HG03378 (cell line): Measurements from ENCODE around the gene RABGAP1L.
"Not testable (repeated sequence)": the region's sequence is repeated elsewhere in the genome, so short reads cannot be mapped to it uniquely, and the experiment has no call there.

Source experiments
- ATAC-seq: cut with Tn5 transposase; IDR thresholded peaks from one replicate; pipeline ENCODE4 v1.9.1; 2021; ENCODE audit warnings: mild to moderate bottlenecking, moderate library complexity; ENCODE audit not compliant: unreplicated experiment

The RABGAP1L gene

DNA sequence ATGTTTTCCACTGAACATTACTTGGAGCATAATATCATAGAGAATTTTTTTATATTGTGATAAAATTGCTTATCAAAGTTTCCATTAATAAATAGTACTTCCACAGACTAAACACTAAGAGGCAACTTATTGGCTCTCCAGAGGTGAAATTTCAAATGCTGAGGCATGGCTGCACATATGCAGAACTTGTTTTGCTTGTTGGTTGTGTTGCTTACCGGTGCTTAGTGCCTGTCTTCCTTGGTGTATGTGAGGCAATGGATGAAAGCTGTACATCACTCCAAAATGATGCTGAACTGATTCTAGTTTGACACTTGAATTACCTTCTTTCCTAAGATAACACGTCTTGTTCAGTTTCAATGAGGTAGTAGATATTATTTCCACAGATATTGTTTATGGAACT lies 258.6 kb downstream of the RABGAP1L start:
- no peak for ATAC-seq

DNA sequence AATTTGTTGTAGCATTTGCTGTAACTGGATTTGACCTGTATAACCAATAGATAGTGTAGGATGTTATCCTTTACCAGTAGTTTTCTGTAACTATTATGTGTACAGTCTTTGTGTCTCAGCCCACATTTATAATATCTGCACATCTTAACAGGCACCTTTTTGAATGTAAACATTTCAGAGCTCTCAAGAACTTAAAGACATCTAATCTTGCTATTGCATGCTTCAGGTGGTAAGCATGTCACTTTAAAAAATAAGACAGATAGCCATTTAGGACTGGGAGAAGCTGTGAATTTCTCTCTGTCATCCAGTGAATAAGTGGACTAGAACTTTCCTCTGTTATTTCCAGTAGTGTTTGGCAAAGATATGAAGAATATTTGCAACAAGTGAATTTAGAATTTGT lies 265.8 kb downstream of the RABGAP1L start:
- ATAC-seq: no peak

DNA sequence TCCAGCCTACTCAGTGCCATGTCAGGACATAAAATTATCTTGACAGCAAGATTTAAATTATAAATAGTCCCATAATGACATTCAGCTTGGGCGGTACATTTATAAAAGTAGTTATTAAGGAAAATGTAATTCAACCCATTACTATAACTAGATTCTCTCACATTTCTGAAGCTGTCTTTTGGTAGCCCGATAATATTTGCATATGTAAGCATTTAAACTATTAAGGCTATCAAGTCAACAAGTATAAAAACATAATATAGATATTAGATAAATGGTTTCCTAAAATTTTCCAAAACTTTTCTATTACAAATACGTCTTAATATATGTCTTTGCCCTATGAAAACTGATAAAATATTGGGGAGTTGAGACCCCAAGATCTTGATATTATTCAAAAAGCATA lies 266.8 kb downstream of the RABGAP1L start:
- no peak for ATAC-seq

DNA sequence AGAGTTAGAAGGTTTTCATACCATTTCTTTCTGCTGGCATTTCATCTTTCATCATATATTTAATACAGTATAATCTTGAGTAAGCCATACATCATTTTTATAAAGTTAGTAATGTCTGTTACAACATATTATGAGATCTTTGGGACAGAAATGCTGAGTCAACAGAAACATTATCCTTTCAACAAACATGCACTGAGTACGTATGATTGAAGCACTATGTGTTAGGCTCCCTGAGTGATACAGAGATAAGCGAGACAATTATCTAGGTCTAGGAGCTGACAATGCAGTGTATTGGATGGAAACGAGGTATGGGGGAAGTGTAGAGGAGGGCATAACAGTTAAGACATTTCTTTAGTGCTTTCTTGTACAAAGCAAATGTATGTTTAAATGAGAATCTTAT lies 268.7 kb downstream of the RABGAP1L start:
- ATAC-seq: no peak

DNA sequence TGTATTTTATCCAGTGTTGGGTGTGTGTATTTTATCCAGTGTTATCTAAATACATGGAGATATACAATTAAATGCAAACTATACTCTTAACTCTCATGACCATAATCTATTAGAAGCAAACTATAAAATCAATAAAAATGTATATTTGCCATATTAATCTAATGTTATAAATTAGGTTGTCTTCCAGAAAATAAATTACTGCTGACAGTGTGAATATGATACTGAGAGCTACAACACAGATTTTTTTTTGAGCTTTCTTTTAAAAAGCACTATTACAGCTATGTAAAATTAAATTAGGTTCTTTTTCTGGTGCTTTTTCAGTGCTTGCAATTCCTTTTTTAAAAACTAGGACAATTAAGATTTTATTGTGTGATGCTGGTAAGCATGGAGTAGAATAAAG lies 269.4 kb downstream of the RABGAP1L start:
- ATAC-seq: no peak

DNA sequence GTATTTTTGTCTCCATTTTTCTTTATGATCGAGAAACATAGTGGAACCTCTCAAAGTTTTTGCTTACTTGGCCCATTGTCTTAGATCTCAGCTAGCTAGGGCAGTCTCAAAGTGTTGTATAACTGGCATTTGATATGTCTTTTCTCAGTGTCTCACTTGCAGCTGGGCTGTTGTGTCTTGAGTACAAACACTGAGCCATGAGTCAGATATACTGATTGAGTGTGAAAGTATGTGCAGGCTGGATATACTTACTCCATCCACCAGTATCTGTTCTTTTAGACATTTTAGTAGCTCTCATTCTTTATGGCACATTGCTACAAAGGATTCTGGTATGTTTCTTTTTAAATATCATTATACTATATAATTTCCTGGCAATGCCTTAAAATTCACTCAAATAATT lies 274.1 kb downstream of the RABGAP1L start:
- ATAC-seq: no peak

DNA sequence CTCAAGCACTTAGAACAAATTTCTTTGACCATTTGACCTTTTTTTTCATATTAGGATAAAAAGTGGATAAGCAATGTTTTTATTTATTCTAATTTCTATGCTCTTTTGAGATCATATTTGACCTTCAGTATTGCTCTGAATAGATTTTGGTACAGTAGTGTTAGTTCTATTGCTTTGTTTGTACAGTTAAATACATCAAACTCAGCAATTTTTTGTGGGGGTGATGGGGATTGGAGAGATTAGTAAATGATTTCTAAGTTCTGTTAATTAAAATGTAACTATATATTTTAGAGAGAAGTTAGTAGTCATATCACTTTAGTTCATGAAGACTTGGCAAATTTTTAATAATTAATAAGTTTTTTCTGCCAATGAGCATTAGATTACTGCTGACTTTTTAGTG lies 286.0 kb downstream of the RABGAP1L start:
- no peak for ATAC-seq

DNA sequence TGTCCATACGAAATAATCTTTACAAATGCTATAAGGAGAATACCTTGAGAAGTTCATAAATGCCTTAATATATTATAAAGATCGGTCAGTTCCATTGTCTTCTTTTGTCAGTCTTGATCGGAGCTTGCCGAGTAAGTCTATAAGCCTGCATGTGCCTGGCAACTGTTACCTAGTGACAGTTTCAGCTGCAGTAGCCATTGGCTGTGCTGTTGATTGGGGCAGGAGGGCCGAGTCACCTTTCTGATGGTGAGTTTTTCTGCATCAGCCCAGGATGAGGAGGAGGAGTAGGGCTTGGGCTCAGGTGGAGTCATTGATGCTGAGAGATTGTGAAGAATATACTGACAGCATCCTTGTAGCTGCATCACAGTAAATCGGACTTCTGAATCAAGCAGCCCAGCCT lies 286.5 kb downstream of the RABGAP1L start:
- ATAC-seq: no peak

DNA sequence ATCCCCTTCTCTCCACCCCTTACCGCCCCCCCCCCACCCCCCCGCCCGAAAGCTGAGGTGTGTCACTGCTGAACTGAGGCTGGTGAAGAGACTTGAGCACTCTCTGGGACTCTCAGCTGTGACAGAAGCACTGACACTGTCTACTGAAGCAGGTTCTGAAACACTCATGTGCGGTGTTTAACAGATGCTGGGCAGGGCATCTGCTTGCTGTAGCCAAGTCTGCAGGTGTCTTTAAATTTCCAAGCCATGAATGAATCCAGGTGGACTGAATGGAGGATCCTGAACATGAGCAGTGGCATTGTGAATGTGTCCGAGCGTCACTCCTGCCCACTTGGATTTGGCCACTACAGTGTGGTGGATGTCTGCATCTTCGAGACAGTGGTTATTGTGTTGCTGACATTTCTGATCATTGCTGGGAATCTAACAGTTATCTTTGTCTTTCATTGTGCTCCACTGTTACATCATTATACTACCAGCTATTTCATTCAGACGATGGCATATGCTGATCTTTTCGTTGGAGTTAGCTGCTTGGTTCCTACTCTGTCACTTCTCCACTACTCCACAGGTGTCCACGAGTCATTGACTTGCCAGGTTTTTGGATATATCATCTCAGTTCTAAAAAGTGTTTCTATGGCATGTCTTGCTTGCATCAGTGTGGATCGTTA lies 288.7 kb downstream of the RABGAP1L start, which contains the start of gene GPR52:
Gene GPR52 (plus strand): TSS at position 99 of the 665 bp plus-strand sequence. CDS start 148 bp downstream, at position 247.
- no peak for ATAC-seq

DNA sequence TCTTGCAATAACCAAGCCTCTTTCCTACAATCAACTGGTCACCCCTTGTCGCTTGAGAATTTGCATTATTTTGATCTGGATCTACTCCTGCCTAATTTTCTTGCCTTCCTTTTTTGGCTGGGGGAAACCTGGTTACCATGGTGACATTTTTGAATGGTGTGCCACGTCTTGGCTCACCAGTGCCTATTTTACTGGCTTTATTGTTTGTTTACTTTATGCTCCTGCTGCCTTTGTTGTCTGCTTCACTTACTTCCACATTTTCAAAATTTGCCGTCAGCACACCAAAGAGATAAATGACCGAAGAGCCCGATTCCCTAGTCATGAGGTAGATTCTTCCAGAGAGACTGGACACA lies 289.2 kb downstream of the RABGAP1L start:
- ATAC-seq: no peak

DNA sequence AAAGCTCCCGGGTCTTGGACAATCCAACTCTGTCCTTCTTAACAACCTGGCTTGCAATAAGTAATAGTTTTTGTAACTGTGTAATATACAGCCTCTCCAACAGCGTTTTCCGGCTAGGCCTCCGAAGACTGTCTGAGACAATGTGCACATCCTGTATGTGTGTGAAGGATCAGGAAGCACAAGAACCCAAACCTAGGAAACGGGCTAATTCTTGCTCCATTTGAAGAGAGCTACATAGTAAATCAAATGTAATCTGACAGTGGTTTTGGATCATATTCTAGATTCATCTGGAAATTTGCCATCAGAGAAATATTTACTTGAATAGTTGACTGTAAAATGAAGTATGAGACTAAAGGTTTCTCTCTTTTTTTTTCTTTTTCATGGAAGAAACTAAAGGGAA lies 289.7 kb downstream of the RABGAP1L start:
- no peak for ATAC-seq

DNA sequence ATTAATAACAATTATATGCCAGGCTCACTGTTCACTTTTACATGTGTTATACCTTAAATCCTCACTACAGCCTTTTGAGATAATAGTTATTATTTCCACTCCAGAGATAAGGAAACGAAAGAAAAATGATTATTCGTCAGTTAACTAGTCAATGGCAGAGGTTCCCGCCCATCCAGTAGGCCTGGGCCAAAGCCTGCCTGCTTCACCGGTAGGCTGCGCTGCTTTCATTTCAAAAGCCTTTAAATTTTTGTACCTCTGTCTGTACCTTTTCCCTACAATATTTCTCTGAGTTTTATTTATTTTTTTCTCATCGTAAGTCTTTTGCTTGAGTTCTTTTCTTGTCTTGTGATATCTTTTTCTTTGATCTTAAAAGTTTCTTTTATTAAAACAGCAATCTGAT lies 292.1 kb downstream of the RABGAP1L start:
- no peak for ATAC-seq

DNA sequence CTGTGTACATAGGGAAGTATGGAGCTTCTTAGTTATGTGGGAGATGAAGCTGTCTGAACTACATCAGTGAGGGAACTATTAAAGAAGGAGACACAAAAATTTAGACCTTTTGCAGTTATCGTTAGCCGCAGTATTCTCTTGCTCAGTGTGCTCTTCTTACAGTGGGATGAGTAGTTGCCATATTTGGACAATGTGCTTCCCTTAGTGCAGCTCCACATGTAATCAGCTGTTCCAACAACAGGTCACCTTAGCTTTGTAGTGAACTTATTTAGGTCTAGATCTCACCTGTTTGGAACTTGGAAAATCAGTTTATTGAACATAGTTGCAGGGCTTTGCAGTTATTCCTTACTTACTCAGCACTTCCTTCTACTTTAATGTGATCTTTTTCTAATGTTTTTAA lies 306.5 kb downstream of the RABGAP1L start:
- no peak for ATAC-seq

DNA sequence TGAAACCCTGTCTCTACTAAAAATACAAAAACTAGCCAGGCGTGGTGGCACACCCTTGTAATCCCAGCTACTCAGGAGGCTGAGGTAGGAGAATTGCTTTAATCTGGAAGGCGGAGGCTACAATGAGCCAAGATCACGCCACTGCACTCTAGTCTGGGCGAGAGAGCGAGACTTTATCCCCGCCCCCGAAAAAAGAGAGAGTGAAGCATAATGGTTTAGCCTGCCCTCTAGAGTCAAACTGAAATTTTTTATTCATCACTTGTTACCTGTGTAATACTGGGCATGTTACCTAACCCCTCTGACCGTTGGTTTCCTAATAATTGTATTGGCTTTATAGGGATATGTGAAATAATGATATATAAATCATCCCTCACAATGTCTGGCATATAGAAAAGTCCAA lies 307.3 kb downstream of the RABGAP1L start:
- ATAC-seq: no peak

DNA sequence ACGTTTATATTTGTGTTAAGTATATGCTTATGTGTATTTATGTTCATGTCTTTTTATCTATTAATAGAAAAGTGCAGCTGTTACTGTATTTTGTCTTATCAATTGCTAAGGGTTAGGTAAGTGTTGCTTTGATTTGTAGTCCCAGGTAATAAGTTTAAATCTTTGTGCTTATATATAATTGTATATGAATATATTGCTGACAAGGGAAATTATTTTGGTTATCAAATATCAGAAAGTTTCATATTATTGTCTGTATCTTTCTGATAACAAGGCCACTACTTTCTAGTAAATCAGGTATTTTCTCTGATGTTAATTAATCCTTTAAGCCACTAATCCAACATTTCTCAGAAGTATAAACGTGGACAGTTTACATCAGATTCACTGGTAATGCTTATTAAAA lies 309.7 kb downstream of the RABGAP1L start:
- ATAC-seq: no peak

DNA sequence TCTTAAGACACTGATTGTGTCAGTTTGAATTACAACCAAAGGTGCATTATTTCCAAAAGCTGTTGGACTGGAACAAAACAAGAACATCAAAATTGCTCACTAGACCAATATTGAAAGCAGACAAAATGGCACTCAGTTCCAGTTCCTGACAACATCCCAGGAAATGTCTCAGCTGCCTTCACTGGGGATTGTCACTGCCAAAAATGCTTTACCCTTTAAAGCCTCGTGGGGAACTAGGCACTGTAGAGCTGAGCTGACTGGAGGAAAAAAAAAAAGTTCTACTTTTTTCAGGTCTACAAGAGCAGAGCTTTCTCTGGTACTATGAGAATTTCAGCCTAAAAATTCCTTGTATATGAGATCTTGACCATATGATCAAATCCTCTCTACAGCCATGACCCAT lies 310.4 kb downstream of the RABGAP1L start:
- no peak for ATAC-seq

DNA sequence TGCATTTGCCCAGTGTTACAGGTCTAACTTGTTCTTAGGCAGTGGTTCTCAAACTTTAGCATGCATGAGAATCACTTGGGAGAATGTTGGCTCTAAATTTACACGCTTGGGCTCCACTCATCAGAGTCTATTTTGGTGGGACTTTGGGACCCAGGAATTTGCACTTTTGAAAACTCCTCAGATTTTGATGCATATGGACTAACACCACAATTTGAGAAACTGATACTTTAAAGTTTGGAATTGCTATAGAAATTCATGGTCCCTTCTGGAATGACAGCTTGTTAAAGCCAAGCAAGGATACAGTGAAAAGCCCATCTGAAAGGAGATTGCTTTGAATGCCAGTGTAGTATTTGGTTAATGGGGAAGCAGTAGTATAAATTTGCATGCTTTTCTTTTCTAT lies 320.0 kb downstream of the RABGAP1L start:
- no peak for ATAC-seq

DNA sequence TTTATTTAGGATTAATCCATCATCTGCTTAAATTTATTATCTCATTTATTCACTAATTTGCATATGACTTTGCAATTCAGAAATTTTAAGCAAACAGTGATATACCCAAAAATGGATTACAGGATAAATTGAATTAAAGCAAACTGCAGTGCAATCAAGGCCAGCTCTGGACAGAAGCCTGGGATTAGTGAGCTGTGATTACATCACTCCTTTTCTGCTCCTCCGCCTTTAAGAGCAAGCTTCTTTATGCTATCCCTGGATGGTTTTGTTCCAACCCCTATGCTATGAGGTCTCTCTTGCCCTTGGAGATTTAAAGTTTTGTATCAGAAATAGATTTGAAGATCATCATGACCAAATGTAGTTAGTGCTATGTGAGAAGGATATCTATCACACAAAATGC lies 321.0 kb downstream of the RABGAP1L start:
- ATAC-seq: no peak

DNA sequence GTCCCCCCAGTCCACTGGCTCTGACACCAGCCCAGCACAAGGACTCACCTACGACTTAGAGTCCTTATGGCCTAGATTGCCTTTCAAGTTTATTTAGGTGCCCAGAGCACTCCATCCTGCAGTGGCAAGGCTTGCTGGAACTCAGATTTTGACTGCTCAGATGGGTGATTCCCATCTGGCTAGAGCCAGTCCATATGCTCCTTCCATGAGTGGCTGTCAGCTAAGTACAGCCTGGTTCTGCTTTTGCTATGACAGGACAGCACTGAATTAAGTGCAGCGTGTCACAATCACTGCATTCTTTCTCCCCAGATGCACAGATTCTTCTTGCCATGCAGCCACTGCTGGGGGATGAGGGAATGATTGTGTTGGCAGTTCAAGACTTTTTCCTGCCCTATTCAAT lies 332.3 kb downstream of the RABGAP1L start:
- ATAC-seq: no peak

DNA sequence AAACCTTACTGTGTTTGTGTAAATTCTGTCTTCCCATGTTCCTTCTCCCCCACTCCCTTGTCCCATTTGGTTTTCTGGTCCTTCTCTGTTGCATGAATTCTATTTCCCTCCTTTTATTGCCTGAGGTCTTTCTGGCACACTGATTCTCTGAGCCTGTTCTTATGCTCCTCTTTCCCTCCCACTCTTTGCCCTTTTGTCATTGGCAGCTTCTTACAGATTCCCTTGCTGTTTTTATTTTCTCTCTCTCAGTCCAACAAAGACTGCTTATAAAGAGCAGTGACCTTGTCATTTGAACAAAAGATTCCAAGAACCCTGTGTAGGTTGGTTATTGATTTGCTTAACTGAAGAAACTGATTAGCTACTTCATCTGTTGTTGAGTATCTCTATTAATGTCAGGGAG lies 338.2 kb downstream of the RABGAP1L start:
- no peak for ATAC-seq

DNA sequence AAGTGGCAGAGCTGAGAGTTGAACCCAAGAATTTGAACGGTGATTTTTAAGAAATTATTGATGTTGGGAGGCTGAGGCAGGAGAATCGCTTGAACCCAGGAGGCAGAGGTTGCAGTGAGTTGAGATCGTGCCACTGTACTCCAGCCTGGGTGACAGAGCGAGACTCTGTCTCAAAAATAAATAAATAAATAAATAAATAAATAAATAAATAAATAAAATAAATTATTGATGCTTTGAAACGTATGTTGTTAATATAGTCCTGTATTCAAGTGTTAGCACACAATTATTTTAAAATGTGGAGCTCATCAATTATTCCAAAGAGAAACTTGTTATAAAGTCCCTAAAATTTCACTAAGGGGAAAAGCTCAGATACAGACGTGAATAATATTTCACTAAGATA lies 357.4 kb downstream of the RABGAP1L start:
- ATAC-seq: not testable (repeated sequence)

DNA sequence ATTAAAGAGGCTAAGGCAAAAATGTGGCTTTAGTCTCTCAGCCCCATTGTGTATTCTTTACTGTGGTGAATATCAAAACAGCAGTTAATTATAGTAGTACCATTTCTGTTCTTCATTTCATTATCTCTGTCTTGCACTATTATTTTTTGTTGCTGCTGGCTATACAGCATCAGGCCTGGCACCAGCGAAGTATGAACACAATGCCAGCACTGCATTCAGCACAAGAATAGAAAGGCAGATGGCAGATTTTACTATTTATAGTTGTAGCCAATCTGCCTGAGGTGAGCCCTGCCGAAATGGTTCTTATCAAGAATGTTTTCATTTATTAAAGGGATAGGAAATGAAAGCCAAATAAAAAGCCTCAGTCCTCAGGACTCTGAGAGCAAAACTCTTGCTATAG lies 360.5 kb downstream of the RABGAP1L start:
- ATAC-seq: no peak

DNA sequence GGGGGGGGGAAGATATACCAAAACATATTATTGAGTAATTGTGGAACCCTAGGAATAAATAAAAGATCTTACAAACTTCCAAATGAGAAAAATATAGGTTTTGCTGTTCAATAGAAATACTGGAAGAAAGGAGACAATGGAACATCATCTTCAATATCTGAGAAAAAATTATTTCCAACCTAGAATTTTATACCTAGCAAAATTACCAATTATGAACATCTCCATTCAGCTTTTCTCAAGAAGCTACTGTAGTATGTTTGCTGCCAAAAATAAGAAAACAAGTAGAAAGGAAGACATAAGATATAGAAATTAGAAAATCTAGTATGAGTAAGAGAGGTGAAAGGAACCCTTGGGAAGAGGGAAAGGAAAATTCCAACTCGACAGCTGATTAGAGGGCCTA lies 372.4 kb downstream of the RABGAP1L start:
- no peak for ATAC-seq
